GM10248 (cell line): ENCODE data around the gene AKAP6.

ENCODE experiments used
- CTCF ChIA-PET: fragments of 300-600 bp; sonication (Branson Sonifier 250); formaldehyde crosslinking; extraction: SDS; loops from one replicate; lab custom pipeline; 2021; ENCODE audit warnings: antibody characterized with exemption; lab: Yijun Ruan, JAX
- POLR2A ChIA-PET: fragments of 350-650 bp; sonication (Branson Sonifier 250); formaldehyde crosslinking; extraction: SDS; loops from one replicate; lab custom pipeline; 2020; ENCODE audit warnings: antibody characterized with exemption; lab: Yijun Ruan, JAX
- DNase-seq: peaks from one replicate; pipeline ENCODE4 v3.0.0; 2012; ENCODE audit errors: extremely low spot score
- TF ChIP-seq, protein P1 (sequence below): IDR thresholded peaks from 2 replicates; pipeline ENCODE4 v1.5.1; 2012; ENCODE audit warnings: mild to moderate bottlenecking, low read depth; ENCODE audit errors: extremely low read depth, missing control alignments, control extremely low read depth

AKAP6 gene

DNA sequence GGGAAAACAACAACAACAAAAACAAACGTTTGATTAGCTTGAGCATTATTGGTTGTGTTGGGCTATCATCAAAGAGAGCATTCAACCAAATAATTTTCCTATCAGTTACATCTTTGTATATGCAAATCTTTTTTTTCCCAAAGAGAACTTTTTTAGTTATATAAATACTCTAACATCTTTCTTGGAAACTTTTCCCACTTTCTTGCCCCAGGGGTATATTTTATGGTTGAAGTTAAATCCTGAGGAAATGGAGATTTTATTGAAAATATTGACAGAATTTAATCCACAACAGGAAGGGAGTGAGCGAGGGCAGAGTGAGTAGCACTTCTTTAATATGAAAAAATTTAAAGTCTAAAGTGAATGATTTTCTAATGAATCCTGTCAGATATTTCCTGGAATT is 488.7 kb downstream of the AKAP6 start:
- no peak for DNase-seq
- ChIA-PET POLR2A (no interaction called here), CTCF (interaction anchor here (1.2 kb wide), 1 partner anchor 9 kb away, joined by 3 read pairs; no protein-coding TSS in a partner anchor)
- TF ChIP-seq, protein P1, sequence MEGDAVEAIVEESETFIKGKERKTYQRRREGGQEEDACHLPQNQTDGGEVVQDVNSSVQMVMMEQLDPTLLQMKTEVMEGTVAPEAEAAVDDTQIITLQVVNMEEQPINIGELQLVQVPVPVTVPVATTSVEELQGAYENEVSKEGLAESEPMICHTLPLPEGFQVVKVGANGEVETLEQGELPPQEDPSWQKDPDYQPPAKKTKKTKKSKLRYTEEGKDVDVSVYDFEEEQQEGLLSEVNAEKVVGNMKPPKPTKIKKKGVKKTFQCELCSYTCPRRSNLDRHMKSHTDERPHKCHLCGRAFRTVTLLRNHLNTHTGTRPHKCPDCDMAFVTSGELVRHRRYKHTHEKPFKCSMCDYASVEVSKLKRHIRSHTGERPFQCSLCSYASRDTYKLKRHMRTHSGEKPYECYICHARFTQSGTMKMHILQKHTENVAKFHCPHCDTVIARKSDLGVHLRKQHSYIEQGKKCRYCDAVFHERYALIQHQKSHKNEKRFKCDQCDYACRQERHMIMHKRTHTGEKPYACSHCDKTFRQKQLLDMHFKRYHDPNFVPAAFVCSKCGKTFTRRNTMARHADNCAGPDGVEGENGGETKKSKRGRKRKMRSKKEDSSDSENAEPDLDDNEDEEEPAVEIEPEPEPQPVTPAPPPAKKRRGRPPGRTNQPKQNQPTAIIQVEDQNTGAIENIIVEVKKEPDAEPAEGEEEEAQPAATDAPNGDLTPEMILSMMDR, result no peak

DNA sequence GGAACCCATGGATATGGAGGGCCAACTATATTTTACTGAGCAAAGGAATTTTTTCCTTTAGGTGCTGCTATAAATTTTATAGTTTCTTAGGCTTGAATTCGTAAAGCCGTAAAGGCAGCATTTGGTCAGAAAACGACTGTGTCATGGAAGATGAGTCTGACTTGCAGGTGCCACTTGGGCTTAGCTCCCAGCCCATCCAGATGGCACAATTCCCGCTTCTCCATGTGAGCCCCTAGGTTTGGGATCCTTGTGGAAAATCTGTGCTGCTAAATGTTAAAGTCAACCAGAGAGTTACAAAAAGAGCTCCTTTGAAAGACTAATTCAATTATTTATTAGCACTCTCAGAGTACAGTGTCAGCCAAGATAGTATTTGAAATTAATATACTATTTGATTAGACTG is 489.5 kb downstream of the AKAP6 start:
- ChIA-PET CTCF (no interaction called here), POLR2A (no interaction called here)
- DNase-seq, result no peak
- TF ChIP-seq, protein P1, result no peak

DNA sequence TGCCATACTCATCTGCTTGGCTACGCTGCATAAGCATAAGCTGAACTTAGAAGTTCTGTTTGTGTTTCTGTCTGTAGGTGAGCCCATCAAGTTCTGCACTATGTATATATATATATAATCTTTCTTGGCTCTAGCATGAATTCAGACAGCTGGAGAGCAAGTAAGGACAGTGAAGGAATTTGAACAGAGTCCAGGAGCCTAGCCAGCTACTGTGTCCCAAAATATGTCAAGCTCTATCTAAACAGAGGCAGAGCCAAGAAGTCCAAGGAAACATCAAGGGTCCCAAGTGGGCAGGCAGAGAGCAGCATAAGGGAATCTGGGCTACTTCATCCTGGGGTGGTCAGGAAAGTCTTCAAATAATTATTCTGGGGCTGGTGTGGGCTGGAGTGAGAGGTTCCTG is 491.1 kb downstream of the AKAP6 start:
- POLR2A ChIA-PET, result no interaction called here

DNA sequence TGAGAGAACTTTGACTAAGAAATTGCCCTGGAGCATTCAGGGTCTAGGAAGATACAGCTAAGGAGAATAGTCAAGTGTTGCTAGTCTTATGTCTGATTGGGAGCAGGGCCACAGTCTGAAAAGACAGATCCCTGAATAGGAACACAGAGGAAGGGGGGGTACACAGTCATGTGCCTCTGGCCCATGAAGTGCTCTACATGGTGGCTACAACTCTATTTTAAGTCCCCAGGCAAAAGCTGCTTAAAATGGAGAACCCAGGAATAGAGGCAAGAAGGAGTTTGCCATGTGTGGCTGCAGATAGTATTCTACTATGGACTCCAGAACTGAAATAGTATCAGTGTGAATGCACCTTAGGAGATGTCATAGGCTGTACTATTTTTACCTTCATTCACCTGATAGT is 491.6 kb downstream of the AKAP6 start:
- TF ChIP-seq, protein P1, result no peak
- no peak for DNase-seq
- ChIA-PET POLR2A (no interaction called here), CTCF (no interaction called here)

More for the DNA sequence above, 491.1 kb downstream of the AKAP6 start:
- no peak for DNase-seq
- TF ChIP-seq, protein P1, result no peak
- CTCF ChIA-PET, result no interaction called here

DNA sequence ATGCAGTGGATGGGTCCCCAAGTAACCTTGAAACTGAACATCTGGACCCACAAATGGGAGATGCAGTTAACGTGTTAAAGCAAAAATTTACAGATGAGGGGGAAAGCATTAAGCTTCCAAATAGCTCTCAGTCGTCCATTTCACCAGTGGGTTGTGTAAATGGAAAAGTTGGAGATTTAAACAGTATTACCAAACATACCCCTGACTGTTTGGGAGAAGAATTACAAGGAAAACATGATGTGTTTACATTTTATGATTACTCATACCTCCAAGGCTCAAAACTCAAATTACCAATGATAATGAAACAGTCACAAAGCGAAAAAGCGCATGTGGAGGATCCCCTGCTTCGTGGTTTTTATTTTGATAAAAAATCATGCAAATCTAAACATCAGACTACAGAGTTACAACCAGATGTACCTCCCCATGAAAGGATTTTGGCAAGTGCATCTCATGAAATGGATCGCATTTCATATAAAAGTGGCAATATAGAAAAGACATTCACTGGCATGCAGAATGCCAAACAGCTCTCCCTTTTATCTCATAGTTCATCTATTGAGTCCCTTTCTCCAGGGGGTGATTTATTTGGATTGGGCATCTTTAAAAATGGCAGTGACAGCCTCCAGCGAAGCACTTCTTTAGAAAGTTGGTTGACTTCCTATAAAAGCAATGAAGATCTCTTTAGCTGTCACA is 493.0 kb downstream of the AKAP6 start:
- DNase-seq, result no peak
- TF ChIP-seq, protein P1, result no peak
- ChIA-PET POLR2A (no interaction called here), CTCF (no interaction called here)

- TF ChIP-seq, protein P1, result no peak
- ChIA-PET POLR2A (no interaction called here), CTCF (no interaction called here)
- DNase-seq, result no peak
Observed at GRCh38 chr14:32823706-32824105, 494.6 kb downstream of the AKAP6 start.
